GM21717 (cell line): Measurements from ENCODE around the gene GTSF1L.
A peak's percentile ranks its signal among the peaks of the same experiment; 100 is the strongest.

Source experiments
- ATAC-seq: cut with Tn5 transposase; IDR thresholded peaks from one replicate; pipeline ENCODE4 v1.9.1; 2021; ENCODE audit warnings: mild to moderate bottlenecking, moderate library complexity; ENCODE audit not compliant: unreplicated experiment

The GTSF1L gene

DNA sequence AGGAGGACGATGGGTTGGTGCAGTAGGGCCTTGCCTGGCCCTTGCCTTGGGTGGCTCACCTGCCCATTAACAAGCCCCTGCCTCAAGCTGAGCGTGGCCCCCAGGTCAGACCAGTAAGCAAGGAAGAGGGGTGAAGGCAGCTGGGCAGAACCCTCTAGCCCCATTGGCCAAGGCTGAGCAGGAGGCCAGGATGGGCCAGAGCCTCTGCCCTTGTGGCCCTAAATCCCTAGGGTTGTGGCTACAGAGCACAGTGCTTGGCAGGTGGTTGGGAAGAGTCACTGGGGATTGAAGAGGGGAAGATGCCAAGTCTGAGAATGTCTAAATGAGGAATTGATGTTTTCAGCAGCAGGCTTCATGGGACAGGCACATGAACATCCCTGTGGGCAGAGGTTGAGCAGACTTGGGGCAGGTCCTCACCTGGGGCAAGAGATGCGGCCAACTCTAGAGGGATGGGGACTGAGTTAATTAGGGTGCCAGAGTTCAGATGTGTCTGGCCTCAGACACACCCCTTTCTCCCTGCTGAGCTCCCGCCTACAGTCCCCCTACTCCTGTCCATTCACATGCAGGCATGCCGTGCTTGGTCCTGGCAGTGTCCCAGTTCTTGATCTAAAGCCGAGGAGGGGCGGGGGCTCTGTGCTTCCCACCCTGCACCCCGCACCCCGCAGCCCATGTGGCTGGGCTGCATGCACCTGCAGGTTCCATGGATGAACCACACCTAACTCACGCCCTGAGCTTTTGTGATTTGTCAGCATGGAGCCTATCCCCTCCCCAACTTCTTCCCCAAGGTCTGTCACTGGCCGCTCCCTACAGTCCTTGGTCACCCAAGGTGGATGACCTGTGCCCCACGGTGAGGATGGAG, 9.8 kb downstream of the GTSF1L start:
- ATAC-seq = no peak

DNA sequence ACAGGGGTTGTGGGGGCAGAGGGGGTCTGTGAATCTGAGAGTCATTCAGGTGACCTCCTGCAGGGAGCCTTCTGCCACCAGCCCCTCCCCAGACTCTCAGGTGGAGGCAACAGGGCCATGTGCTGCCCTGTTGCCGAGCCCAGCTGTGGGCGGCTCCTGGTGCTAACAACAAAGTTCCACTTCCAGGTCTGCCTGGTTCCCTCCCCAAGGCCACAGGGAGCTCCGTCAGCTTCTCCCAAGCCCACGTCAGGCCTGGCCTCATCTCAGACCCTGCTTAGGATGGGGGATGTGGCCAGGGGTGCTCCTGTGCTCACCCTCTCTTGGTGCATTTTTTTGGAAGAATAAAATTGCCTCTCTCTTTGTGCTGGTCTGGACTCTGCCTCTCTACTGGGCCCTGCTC, 10.7 kb downstream of the GTSF1L start:
- ATAC-seq = no peak

DNA sequence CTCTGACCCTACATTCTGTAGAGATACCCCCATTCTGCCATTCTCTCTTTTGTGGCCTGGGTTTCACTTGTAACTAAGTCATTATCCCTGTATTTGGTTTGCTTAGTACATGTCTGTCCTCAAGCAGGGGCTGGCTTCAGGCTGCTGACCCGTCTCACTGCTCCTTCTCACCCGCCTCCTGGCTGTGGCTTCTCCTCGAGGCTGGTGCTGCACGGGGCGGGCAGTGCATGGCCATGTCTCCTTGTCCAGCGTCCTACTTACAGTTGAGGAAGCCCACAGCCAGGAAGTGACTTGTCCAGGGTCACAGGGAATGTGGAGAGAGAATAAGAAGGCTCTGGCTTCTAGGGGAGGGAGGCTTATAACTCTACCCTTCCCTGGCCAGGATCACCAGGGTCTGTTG, 11.3 kb downstream of the GTSF1L start:
- no peak for ATAC-seq

DNA sequence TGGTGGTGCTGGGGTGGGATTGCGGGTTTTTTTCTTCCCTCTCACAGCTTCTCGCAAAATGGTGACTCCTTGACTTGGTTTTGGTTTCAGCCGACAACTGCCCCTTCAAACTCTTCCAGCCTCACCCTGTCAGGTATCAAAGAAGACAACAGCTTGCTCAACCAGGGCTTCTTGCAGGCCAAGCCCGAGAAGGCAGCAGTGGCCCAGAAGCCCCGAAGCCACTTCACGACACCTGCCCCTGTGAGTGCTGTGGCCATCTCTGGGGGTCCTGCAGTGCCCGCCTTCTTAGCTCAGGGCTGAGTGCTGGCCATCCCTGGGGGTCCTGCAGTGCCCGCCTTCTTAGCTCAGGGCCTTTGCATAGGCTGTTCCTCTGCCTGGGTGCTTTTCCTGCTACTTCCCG, 11.8 kb downstream of the GTSF1L start:
- ATAC-seq = no peak

DNA sequence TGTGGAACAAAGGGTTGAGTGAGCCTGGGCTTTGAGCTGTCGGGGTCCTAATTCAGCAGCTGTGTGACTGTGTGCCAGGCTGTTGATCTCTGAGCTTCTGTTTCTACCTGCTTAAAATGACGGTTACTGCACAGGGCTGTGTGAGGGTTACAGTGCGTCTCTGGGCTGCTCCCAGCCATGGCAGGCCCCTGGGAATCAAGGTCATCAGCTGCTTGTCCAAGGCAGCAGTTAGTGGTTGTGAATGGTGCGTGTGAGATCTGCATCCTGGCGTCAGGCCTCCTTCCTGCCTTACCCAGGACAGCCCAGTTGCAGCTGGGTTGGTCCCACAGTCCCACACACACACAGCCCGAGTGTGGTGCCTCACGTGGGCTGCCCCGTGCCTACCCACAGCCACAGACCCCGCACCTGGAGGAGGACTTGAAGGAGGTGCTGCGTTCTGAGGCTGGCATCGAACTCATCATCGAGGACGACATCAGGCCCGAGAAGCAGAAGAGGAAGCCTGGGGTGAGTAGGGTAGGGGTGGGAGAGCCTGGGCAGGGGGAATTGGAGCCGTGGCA, 15.6 kb downstream of the GTSF1L start:
- ATAC-seq = no peak

DNA sequence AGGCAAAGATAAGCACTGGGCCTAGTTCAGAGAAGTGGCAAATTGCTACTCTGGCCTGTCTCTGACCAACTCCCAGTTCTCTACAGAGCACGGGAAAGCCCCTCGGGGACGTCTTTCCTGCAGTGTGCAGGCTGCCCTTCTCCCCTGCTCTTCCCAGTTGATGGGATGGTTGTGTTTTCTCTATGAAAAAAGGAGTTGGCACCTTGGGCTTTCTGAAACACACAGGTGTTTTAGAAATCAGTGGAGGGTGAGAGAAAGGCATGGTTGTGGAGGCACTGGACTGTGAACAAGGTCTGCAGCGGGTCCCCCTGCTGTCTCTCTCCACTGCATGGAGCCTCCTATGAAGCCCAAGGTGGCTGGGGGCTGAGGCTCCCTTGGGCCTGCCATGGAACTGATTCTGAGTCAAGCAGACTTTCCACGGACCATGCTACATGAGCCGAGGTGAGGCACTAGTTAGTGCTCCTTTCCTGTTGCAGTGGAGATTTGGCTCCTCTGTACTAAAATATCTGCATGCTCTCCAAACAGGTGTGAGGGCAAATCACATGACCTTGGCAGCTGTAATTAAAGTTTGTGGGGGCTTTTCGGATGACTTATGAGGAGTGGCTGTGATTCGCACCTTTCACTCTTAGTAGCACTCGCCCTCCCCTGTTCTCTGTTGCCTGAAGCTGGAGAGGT, 16.3 kb downstream of the GTSF1L start:
- peak; percentile 56 for ATAC-seq

DNA sequence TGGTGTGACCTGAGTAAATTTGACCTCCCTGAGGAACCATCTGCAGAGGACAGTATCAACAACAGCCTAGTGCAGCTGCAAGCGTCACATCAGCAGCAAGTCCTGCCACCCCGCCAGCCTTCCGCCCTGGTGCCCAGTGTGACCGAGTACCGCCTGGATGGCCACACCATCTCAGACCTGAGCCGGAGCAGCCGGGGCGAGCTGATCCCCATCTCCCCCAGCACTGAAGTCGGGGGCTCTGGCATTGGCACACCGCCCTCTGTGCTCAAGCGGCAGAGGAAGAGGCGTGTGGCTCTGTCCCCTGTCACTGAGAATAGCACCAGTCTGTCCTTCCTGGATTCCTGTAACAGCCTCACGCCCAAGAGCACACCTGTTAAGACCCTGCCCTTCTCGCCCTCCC, 24.3 kb downstream of the GTSF1L start:
- no peak for ATAC-seq

DNA sequence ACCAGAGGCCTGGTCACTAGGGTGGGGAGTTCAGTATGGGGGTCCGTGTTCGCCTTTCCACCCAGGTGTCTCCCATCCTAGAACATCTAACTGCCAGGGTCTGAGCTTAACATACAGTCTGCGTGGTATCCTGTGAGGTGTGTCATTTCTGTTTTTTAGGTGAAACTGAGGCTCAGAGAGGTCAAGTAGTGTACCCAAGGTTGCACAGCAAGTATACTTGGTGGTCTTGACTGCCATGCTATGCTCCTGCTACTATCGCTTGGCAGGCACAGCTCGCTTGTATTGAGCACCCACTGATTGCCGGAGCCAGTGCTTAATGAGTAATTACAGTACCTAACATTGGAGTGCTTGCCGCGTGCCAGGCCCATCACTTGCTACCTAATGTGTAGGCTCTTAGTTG, 26.2 kb downstream of the GTSF1L start:
- ATAC-seq = no peak

DNA sequence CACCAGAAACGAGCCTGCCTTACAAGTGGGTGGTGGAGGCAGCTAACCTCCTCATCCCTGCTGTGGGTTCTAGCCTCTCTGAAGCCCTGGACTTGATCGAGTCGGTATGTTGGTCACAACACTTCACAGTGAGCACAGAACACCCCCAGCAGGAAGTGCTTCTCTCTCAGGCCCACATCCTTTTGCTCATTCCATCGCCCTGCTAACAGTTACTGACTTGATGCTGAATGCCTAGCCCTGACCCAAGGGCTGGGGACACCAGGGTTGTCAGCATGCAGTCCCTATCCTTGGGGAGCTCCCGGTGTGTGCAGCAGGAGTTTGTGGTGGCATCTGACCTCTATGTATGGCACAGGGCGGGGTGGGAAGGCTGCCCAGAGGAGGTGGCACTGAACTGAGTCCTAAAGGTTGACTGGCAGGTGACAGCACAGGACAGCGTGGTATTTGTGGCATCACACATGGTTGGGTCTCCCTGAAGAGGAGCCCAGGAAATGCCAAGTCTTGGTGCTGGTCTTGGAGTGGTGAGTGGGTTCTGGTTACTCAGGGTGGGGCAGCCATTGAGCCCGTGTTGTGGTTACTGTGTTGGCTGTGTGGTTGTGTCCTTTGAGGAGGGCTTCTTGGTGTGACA, 26.7 kb downstream of the GTSF1L start:
- no peak for ATAC-seq

DNA sequence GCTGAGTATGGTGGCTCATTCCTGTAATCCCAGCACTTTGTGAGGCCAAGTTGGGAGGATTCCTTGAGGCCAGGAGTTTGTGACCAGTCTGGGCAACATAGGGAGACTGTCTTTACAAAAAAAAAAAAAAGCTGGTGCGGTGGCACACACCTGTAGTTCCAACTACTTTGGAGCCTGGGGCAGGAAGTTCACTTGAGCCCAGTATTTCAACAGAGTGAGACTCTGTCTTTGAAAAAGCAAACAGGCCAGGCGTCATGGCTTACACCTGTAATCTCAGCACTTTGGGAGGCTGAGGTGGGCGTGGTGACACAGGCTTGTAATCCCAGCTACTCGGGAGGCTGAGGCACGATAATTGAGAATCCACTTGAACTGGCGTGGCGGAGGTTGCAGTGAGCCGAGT, 31.2 kb downstream of the GTSF1L start:
- no peak for ATAC-seq

DNA sequence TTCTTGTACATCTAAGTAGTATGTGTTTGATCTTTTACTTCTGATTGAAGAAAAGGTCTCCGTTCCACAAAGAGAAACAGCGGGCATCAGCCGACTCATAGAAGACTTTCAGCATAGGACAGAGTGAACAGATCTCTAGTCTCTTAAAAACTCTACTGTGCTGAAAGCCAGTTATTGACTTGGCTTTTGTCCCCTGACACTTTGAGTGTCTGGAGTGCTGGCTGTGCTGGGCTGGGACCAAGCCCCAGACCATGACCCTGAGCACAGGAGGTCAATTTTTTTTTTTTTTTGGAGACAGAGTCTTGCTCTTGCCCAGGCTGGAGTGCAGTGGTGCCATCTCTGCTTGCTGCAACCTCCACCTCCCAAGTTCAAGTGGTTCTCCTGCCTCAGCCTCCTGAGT, 32.0 kb downstream of the GTSF1L start:
- ATAC-seq = no peak

DNA sequence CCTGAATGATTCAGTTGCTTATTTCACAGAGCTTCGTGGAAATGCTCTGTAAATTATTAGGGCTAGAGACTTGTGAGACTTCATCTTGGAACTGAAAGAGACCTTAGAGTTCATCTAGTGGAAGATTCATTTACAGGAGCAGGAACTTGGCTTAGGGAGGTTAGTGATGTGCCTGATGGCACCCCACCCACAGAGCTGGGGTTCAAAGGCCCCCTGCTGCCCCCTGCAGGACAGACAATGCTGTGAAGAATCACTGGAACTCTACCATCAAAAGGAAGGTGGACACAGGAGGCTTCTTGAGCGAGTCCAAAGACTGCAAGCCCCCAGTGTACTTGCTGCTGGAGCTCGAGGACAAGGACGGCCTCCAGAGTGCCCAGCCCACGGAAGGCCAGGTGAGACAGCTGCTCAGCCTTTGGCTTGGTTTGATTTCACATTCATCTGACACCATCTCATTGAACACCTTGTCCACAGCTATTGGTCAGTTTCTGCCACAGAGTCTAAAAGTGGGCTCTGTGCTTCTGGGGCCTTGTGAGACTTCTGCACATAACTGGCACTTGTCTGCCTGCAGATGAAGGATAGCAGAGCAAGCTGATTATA, 34.8 kb downstream of the GTSF1L start:
- ATAC-seq = no peak

DNA sequence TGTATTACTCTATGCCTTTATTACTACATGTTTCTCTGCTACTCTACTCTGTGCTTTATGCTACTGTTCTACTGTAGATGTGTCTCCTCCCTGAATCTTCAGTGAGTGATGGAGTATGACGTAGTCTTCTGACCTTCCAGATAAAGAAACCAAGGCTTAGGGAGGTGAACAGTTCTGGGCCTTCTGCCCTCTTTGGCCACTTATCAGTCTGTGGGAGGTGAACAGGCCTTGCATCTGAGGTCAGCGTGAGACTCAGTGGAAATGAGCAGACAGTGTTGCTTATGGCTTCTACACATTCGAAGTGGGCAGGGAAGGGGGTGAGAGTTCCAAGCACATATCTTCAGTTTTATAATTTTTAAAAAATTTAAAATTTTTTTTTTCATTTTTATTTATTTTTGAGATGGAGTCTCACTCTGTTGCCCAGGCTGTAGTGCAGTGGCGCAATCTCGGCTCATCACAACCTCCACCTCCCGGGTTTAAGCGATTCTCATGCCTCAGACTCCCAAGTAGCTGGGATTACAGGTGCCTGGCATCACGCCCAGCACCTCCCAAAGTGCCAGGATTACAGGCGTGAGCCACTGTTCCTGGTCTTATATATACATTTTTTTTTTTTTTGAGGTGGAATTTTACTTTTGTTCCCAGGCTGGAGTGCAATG, 35.7 kb downstream of the GTSF1L start:
- ATAC-seq = no peak

DNA sequence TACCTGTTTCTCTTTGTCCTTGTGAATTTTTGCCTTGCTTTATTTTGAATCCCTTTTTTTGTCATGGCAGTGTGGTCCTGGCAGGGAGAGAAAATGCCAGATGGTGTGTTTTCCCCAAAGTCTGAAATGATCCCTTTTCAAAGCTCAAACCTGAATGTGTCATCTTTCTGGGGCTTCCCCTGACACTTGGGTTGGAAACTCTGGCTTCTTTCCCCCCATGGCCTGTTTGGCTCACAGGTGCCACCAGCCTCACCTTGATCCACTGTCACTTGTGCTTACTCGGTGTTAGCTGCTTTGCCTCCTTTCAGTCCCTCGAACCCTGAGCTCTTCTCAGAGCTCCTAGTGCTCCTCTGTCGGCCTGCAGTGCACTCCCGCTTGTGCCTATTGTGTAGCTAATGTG, 37.6 kb downstream of the GTSF1L start:
- no peak for ATAC-seq

DNA sequence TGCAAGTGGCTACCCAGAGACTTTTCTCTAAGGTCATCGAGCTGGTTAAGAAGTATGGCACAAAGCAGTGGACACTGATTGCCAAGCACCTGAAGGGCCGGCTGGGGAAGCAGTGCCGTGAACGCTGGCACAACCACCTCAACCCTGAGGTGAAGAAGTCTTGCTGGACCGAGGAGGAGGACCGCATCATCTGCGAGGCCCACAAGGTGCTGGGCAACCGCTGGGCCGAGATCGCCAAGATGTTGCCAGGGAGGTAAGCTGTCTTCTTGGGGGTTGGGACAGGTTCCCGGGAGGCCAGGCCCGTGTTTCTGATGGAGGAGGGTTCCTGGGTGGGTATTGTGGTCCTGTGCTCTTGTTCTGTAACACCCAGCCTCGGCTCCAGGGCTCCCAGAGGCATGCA, 40.0 kb downstream of the GTSF1L start:
- ATAC-seq = no peak

DNA sequence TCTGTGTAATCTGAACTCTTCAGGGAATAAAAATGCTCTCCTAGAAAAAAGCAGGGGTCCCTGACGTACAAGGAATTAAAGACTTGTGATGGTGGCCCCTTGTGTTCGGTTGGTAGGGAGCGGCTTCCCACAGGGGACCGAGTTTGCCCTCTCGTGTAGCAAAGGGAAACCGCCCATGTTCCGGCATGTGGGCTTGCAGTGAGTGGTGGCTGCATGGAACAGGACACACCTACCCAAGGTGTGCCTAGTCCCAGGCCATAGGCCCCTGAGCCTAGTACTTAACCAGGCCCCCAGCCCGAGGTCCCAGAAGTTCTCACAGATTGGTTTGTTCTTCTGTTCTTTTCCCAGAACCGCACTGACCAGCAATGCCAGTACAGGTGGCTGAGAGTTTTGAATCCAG, 44.4 kb downstream of the GTSF1L start:
- peak; percentile 41 for ATAC-seq

DNA sequence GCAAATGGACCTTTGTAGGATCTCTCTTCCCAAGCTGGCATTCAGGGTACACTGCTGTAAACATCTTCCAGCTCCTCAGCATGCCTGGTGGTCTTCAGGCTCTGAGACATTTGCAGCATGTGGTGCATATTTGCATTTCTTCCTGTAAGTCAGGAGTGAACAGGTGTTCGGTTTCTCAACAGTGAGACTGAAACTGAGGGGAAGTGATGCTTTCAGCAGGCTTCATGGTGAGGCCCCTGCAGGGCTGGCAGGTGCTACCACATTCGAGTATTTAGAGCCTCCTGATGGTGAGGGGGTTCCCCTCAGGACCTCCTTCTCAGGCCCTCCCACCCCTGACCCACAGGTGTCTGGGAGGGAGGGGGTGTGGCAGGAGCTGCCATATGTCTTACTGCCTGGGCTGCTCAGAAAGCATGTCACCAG, 44.8 kb downstream of the GTSF1L start:
- ATAC-seq = peak; percentile 90

DNA sequence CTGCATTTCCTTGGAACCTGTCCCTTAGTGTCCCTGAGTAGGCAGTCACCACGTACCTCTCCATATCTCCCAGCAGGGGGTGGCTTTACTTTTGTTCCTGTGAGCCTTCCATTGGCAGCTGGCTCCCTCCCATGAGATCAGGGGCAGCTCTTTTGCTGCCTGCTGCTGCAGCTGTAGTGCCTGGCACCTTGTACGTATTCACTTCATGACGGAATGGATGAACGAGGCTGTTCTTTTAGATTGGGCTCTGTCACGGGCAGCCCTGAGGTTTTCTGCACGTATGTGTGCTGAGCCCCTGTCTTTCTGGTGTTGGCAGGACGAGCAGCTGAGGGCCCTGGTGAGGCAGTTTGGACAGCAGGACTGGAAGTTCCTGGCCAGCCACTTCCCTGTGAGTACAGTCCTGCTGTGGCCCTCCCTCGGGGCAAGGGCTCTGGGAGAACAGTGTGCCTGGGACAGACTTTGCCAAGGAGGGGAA, 45.3 kb downstream of the GTSF1L start:
- ATAC-seq = peak; percentile 14

DNA sequence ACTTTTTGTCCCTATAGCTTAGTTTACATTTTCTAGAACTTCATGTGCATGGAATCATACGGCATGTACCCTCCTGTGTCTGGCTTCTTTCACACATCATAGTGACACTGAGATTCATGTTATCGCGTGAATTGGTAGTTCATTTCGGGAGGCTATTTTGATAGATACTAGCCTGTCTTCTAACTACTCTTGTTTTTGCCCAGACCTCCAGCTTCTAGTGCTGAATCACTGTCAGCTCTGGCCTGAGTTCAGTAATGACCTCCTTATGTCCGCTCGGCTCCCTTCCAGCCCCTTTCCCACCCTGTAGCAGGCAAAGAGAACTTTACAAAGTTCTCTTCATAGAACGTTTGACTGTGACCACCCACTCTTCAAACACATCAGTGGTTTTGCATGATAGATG, 45.8 kb downstream of the GTSF1L start:
- ATAC-seq = no peak

DNA sequence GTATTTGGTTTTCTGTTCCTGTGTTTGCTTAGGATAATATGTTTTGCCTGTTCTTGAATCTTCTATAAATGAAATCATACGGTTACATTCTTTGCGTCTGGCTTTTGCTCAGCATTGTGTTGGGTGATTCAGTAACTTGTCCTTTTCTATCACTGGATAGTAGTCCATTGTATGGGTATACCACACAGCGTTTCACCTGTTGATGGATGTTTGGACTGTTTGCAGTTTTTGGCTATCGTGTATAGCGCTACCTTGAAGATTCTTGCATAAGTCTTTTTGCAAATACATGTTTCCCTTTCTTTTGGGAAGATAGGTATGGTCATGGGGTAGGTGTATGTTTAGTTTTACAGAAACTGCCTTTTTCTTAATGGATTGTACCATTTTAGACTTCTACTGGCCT, 50.4 kb downstream of the GTSF1L start:
- no peak for ATAC-seq
